HUES48 (cell line): ENCODE measurements around the gene ABI3BP.

Source experiments
- H3K27ac ChIP-seq: one replicate; pipeline ENCODE4 v1.7.0; 2013; ENCODE audit warnings: low read depth, low read length, inconsistent platforms
- H3K27me3 ChIP-seq: 2 replicates; pipeline ENCODE4 v1.6.1; 2013; ENCODE audit warnings: mild to moderate bottlenecking, low read length; ENCODE audit not compliant: control insufficient read depth, insufficient read depth
- H3K36me3 ChIP-seq: 2 replicates; pipeline ENCODE4 v1.6.1; 2013; ENCODE audit warnings: low read length; ENCODE audit not compliant: control insufficient read depth, insufficient read depth
- H3K4me1 ChIP-seq: 2 replicates; pipeline ENCODE4 v1.6.1; 2013; ENCODE audit warnings: mild to moderate bottlenecking, low read length; ENCODE audit not compliant: control insufficient read depth, insufficient read depth
- H3K4me3 ChIP-seq: 2 replicates; pipeline ENCODE4 v1.5.1; 2013; ENCODE audit warnings: mild to moderate bottlenecking, low read depth, low read length
- H3K9ac ChIP-seq: 2 replicates; pipeline ENCODE4 v1.6.1; 2013; ENCODE audit warnings: mild to moderate bottlenecking, low read depth, low read length, moderate library complexity
- H3K9me3 ChIP-seq: 2 replicates; pipeline ENCODE4 v1.6.1; 2013; ENCODE audit warnings: low read length; ENCODE audit not compliant: control insufficient read depth, insufficient read depth

Gene ABI3BP

GRCh38 chr3:100912571-100912970 lies 80.7 kb downstream of the ABI3BP start:
- no peak overlapping the region for H3K27ac ChIP-seq
- no peaks in the 10 kb centered on the region for H3K36me3 ChIP-seq
- H3K9ac ChIP-seq = no peak overlapping the region
- no peak overlapping the region for H3K4me3 ChIP-seq
- H3K27me3 ChIP-seq = no peaks in the 10 kb centered on the region
- peaks cover 10% of the 10 kb centered on the region for H3K4me1 ChIP-seq
- H3K9me3 ChIP-seq = no peaks in the 10 kb centered on the region

- Histone ChIP-seq H3K27ac (no peak overlapping the region), H3K4me3 (no peak overlapping the region), H3K9me3 (no peaks in the 10 kb centered on the region), H3K4me1 (peaks cover 10% of the 10 kb centered on the region), H3K9ac (no peak overlapping the region), H3K27me3 (no peaks in the 10 kb centered on the region), H3K36me3 (no peaks in the 10 kb centered on the region)
Observed at GRCh38 chr3:100911956-100912355, 81.3 kb downstream of the ABI3BP start.

- Histone ChIP-seq H3K9me3 (no peaks in the 10 kb centered on the region), H3K27me3 (no peaks in the 10 kb centered on the region), H3K4me3 (no peak overlapping the region), H3K27ac (no peak overlapping the region), H3K9ac (no peak overlapping the region), H3K4me1 (peaks cover 10% of the 10 kb centered on the region), H3K36me3 (no peaks in the 10 kb centered on the region)
Observed at GRCh38 chr3:100910986-100911385, 82.2 kb downstream of the ABI3BP start.

- no peaks in the 10 kb centered on the region for H3K27me3 ChIP-seq
- no peaks in the 10 kb centered on the region for H3K36me3 ChIP-seq
- H3K9ac ChIP-seq = no peak overlapping the region
- no peak overlapping the region for H3K27ac ChIP-seq
- no peaks in the 10 kb centered on the region for H3K4me1 ChIP-seq
- no peaks in the 10 kb centered on the region for H3K9me3 ChIP-seq
- no peak overlapping the region for H3K4me3 ChIP-seq
Observed at GRCh38 chr3:100902572-100902971, 90.6 kb downstream of the ABI3BP start.

- no peaks in the 10 kb centered on the region for H3K27me3 ChIP-seq
- H3K4me1 ChIP-seq = no peaks in the 10 kb centered on the region
- H3K27ac ChIP-seq = no peak overlapping the region
- H3K36me3 ChIP-seq = no peaks in the 10 kb centered on the region
- H3K9me3 ChIP-seq = no peaks in the 10 kb centered on the region
- H3K4me3 ChIP-seq = no peak overlapping the region
- no peak overlapping the region for H3K9ac ChIP-seq
Observed at GRCh38 chr3:100900671-100901335, 92.4 kb downstream of the ABI3BP start.

GRCh38 chr3:100899440-100900091 lies 93.7 kb downstream of the ABI3BP start:
- H3K27ac ChIP-seq = no peak overlapping the region

GRCh38 chr3:100898681-100899080 lies 94.5 kb downstream of the ABI3BP start:
- Histone ChIP-seq H3K4me3 (no peak overlapping the region), H3K27ac (no peak overlapping the region), H3K4me1 (no peaks in the 10 kb centered on the region), H3K9ac (no peak overlapping the region), H3K27me3 (no peaks in the 10 kb centered on the region), H3K9me3 (no peaks in the 10 kb centered on the region), H3K36me3 (no peaks in the 10 kb centered on the region)

More at GRCh38 chr3:100899440-100900091, 93.7 kb downstream of the ABI3BP start:
- Histone ChIP-seq H3K27me3 (no peaks in the 10 kb centered on the region), H3K9me3 (no peaks in the 10 kb centered on the region), H3K4me3 (no peak overlapping the region), H3K4me1 (no peaks in the 10 kb centered on the region), H3K9ac (no peak overlapping the region), H3K36me3 (no peaks in the 10 kb centered on the region)

GRCh38 chr3:100896994-100897393 lies 96.2 kb downstream of the ABI3BP start:
- H3K4me1 ChIP-seq = no peaks in the 10 kb centered on the region
- no peaks in the 10 kb centered on the region for H3K36me3 ChIP-seq
- H3K27ac ChIP-seq = no peak overlapping the region
- no peak overlapping the region for H3K4me3 ChIP-seq
- no peak overlapping the region for H3K9ac ChIP-seq
- H3K27me3 ChIP-seq = no peaks in the 10 kb centered on the region
- no peaks in the 10 kb centered on the region for H3K9me3 ChIP-seq

GRCh38 chr3:100893590-100893989 lies 99.6 kb downstream of the ABI3BP start:
- Histone ChIP-seq H3K36me3 (no peaks in the 10 kb centered on the region), H3K4me3 (no peak overlapping the region), H3K9me3 (no peaks in the 10 kb centered on the region), H3K9ac (no peak overlapping the region), H3K4me1 (no peaks in the 10 kb centered on the region), H3K27me3 (no peaks in the 10 kb centered on the region), H3K27ac (no peak overlapping the region)

- no peak overlapping the region for H3K9ac ChIP-seq
- no peak overlapping the region for H3K27ac ChIP-seq
- H3K4me1 ChIP-seq = no peaks in the 10 kb centered on the region
Observed at GRCh38 chr3:100893108-100893507, 100.1 kb downstream of the ABI3BP start.

GRCh38 chr3:100891827-100892226 lies 101.4 kb downstream of the ABI3BP start:
- Histone ChIP-seq H3K4me3 (no peak overlapping the region), H3K4me1 (no peaks in the 10 kb centered on the region), H3K9ac (no peak overlapping the region), H3K27ac (no peak overlapping the region), H3K27me3 (no peaks in the 10 kb centered on the region), H3K9me3 (no peaks in the 10 kb centered on the region), H3K36me3 (no peaks in the 10 kb centered on the region)

More at GRCh38 chr3:100893108-100893507, 100.1 kb downstream of the ABI3BP start:
- Histone ChIP-seq H3K9me3 (no peaks in the 10 kb centered on the region), H3K36me3 (no peaks in the 10 kb centered on the region), H3K4me3 (no peak overlapping the region), H3K27me3 (no peaks in the 10 kb centered on the region)
